Common myeloid progenitor, CD34-positive (primary cell): ENCODE data around the gene ADCY2.

Experiments
- CTCF ChIA-PET: fragments of 350-600 bp; sonication (Branson Sonifier 250); formaldehyde crosslinking; loops from one replicate; lab custom pipeline; 2021; ENCODE audit warnings: antibody characterized with exemption; lab: Charles Lee
- POLR2A ChIA-PET: fragments of 350-600 bp; sonication (Branson Sonifier 250); formaldehyde crosslinking; loops from one replicate; lab custom pipeline; 2021; ENCODE audit warnings: antibody characterized with exemption; lab: Charles Lee
- DNase-seq, 3 donors: peaks; one replicate each; pipeline versions ENCODE4 v3.0.0 to v3.0.0-alpha.2; 2013
- H3K27ac ChIP-seq, 2 experiments: 1 replicate in 1 of 2; 2 replicates in 1 of 2; pipeline ENCODE4 v1.7.0; 2013; ENCODE audit warnings: inconsistent platforms in 2 of 2, low read length in 2 of 2, mild to moderate bottlenecking in 2 of 2, low read depth in 1 of 2, moderate library complexity in 1 of 2; ENCODE audit not compliant: severe bottlenecking in 2 of 2, insufficient read depth in 1 of 2, poor library complexity in 1 of 2
- H3K27me3 ChIP-seq, 5 experiments: replicated peaks in 2 of 5; 1 replicate in 3 of 5; 2 replicates in 2 of 5; pipeline versions ENCODE4 v1.6.1 to v1.7.0; 2013; ENCODE audit warnings: low read length in 4 of 5, mild to moderate bottlenecking in 2 of 5, moderate library complexity in 2 of 5, inconsistent platforms in 1 of 5; ENCODE audit not compliant: insufficient read depth in 5 of 5, control insufficient read depth in 4 of 5
- H3K36me3 ChIP-seq, 4 experiments: 1 replicate in 2 of 4; 2 replicates in 2 of 4; pipeline versions ENCODE4 v1.6.1 to v1.7.0; 2013; ENCODE audit warnings: low read length in 3 of 4, control low read depth in 1 of 4, mild to moderate bottlenecking in 1 of 4; ENCODE audit not compliant: control insufficient read depth in 4 of 4, insufficient read depth in 4 of 4
- H3K4me1 ChIP-seq, 4 experiments: 1 replicate in 3 of 4; 2 replicates in 1 of 4; pipeline versions ENCODE4 v1.6.1 to v1.7.1; 2013; ENCODE audit warnings: low read length in 3 of 4, mild to moderate bottlenecking in 3 of 4, control low read depth in 1 of 4, inconsistent platforms in 1 of 4, moderate library complexity in 1 of 4; ENCODE audit not compliant: control insufficient read depth in 4 of 4, insufficient read depth in 4 of 4; ENCODE audit errors: control extremely low read depth in 1 of 4
- H3K4me3 ChIP-seq, 7 experiments: 1 replicate in 4 of 7; 2 replicates in 3 of 7; pipeline versions ENCODE4 v1.5.1 to v1.7.0; 2013; ENCODE audit warnings: mild to moderate bottlenecking in 7 of 7, low read length in 6 of 7, moderate library complexity in 6 of 7, inconsistent platforms in 2 of 7, low read depth in 2 of 7, control low read depth in 1 of 7; ENCODE audit not compliant: insufficient read depth in 4 of 7, control insufficient read depth in 1 of 7; ENCODE audit errors: extremely low read depth in 1 of 7
- H3K9me3 ChIP-seq, 5 experiments: 1 replicate in 4 of 5; 2 replicates in 1 of 5; pipeline versions ENCODE4 v1.6.1 to v1.7.1; 2013; ENCODE audit warnings: low read length in 4 of 5, mild to moderate bottlenecking in 2 of 5, inconsistent platforms in 1 of 5, low read depth in 1 of 5, moderate library complexity in 1 of 5; ENCODE audit not compliant: control insufficient read depth in 4 of 5, insufficient read depth in 2 of 5; ENCODE audit errors: control extremely low read depth in 1 of 5
- WGBS: methylation state at CpG from one replicate; pipeline ENCODE4 v1.1.5; 2013; ENCODE audit not compliant: insufficient coverage; 5-methylcytosine and 5-hydroxymethylcytosine counted together

The ADCY2 gene

GRCh38 chr5:7436521-7436920, 40.6 kb downstream of the ADCY2 start:
- no peak overlapping the region for H3K27ac ChIP-seq
- 96% methylated on average over 8 of the region's 8 CpGs for WGBS
- DNase-seq = no peak
- POLR2A ChIA-PET = no interaction called here
- H3K27me3 ChIP-seq = no peaks in the 10 kb centered on the region
- H3K4me3 ChIP-seq = no peak overlapping the region
- H3K4me1 ChIP-seq = no peaks in the 10 kb centered on the region
- CTCF ChIA-PET = no interaction called here
- no peaks in the 10 kb centered on the region for H3K9me3 ChIP-seq
- H3K36me3 ChIP-seq = no peaks in the 10 kb centered on the region

- POLR2A ChIA-PET = no interaction called here
- H3K9me3 ChIP-seq = no peaks in the 10 kb centered on the region
- H3K4me3 ChIP-seq = no peak overlapping the region
- no peak for DNase-seq
- no peaks in the 10 kb centered on the region for H3K36me3 ChIP-seq
- H3K27ac ChIP-seq = no peak overlapping the region
- no peaks in the 10 kb centered on the region for H3K27me3 ChIP-seq
- WGBS = 100% methylated on average over 1 of the region's 1 CpG
- no peaks in the 10 kb centered on the region for H3K4me1 ChIP-seq
- CTCF ChIA-PET = no interaction called here
These were observed 41.9 kb downstream of the ADCY2 start for GRCh38 chr5:7437836-7438235.

- no peak overlapping the region for H3K27ac ChIP-seq
- CTCF ChIA-PET = no interaction called here
- H3K4me3 ChIP-seq = no peak overlapping the region
- 76% methylated on average over 1 of the region's 2 CpGs for WGBS
- no peaks in the 10 kb centered on the region for H3K36me3 ChIP-seq
- H3K27me3 ChIP-seq = no peaks in the 10 kb centered on the region
- POLR2A ChIA-PET = no interaction called here
- H3K4me1 ChIP-seq = no peaks in the 10 kb centered on the region
- H3K9me3 ChIP-seq = no peaks in the 10 kb centered on the region
- DNase-seq = no peak
These were observed 49.1 kb downstream of the ADCY2 start for GRCh38 chr5:7445068-7445467.

DNA sequence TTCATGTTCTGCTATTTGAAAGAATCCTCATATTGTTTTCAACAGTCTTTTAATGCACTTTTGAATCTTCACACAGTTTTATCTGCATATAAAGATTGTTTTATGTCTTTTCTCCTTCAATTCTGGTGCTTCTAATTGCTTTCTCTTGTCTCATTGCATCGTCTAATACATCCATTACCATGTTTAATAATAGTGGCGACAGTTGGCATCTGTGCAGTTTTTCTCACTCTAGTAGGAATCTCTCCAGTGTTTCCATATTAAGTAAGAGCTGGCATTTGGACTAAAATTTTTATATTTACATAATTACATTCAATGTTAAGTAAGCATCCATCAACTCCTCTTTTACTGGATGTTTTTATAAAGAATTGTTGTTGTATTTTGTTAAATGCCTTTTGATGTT, 49.9 kb downstream of the ADCY2 start:
- no peaks in the 10 kb centered on the region for H3K9me3 ChIP-seq
- H3K4me3 ChIP-seq = no peak overlapping the region
- DNase-seq = no peak
- H3K27me3 ChIP-seq = no peaks in the 10 kb centered on the region
- WGBS = no CpG with 5 or more reads among the region's 2 CpGs
- no peaks in the 10 kb centered on the region for H3K36me3 ChIP-seq
- CTCF ChIA-PET = no interaction called here
- H3K4me1 ChIP-seq = no peaks in the 10 kb centered on the region
- H3K27ac ChIP-seq = no peak overlapping the region
- POLR2A ChIA-PET = no interaction called here

DNA sequence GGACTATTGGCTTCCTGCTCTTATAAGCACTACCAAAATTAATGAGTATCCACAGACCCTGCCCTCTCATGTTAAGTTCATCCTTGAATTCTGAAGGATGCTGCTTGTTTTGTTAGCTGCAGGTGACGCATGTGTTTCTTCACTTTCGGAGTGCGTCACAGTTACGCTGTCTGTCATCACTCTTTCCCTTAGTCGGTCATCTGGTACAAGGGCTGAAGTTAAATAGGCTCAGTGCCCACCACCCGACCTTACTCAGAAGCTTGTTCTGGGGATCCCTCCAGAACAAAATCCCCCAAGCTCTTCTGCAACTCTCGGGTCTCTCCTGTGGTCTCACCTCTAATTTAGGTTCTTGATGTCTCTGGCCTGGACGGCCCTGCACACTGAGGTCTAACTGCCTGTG, 51.0 kb downstream of the ADCY2 start:
- no peaks in the 10 kb centered on the region for H3K27me3 ChIP-seq
- H3K9me3 ChIP-seq = no peaks in the 10 kb centered on the region
- ChIA-PET CTCF (no interaction called here), POLR2A (no interaction called here)
- no peak overlapping the region for H3K4me3 ChIP-seq
- H3K36me3 ChIP-seq = no peaks in the 10 kb centered on the region
- no peak for DNase-seq
- 95% methylated on average over 8 of the region's 8 CpGs for WGBS
- no peaks in the 10 kb centered on the region for H3K4me1 ChIP-seq
- H3K27ac ChIP-seq = no peak overlapping the region

GRCh38 chr5:7453947-7454346, 58.0 kb downstream of the ADCY2 start:
- H3K27ac ChIP-seq = no peak overlapping the region
- DNase-seq = no peak
- H3K27me3 ChIP-seq = no peaks in the 10 kb centered on the region
- ChIA-PET POLR2A (no interaction called here), CTCF (no interaction called here)
- 100% methylated on average over 2 of the region's 2 CpGs for WGBS
- H3K4me1 ChIP-seq = no peaks in the 10 kb centered on the region
- H3K4me3 ChIP-seq = no peak overlapping the region
- no peaks in the 10 kb centered on the region for H3K36me3 ChIP-seq
- no peaks in the 10 kb centered on the region for H3K9me3 ChIP-seq

DNA sequence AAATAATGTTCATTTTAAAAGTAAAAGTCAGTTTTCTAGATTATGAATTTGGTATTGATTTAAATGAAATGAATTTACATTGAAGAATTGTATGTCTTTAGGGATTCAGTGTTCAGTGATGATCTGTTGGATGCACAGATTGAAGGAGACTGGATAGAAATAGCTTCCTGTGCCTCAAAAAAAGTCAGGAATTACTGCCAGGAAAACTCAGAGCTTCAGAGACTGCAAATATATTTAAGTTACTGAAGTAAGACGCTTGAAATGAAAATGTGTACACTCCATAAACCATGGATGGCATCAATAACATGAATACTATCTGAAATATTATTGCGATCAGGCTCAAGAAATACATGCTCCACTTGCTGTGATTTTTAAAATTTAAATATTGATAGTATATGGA, 60.3 kb downstream of the ADCY2 start:
- no peak for DNase-seq
- 71% methylated on average over 1 of the region's 2 CpGs for WGBS
- Histone ChIP-seq H3K27ac (no peak overlapping the region), H3K27me3 (no peaks in the 10 kb centered on the region), H3K4me1 (no peaks in the 10 kb centered on the region), H3K4me3 (no peak overlapping the region), H3K9me3 (no peaks in the 10 kb centered on the region), H3K36me3 (no peaks in the 10 kb centered on the region)
- ChIA-PET CTCF (interaction anchor here (1.3 kb wide), 1 partner anchor 9 kb away, joined by 4 read pairs; no protein-coding TSS in a partner anchor), POLR2A (no interaction called here)
